Upper lobe of right lung (tissue), 1 donor: ENCODE data around the gene USP17L12. TPM values are rescaled to one million over a fixed set of nuclear protein-coding genes. Genes with fewer than 3 reads are reported as not detected.

Source experiments
- total RNA-seq: library from RNA; stranded (reverse); fragmentation: NEBNext Ultra II Directional; extraction: Animal tissue kit (Norgen Biotek cat#: 25700); gene quantifications from one replicate; pipeline ENCODE4 v1.2.1, GENCODE V29; 2021
- donor health status: DM: no; HTN: yes; CAD: no; lungs with severe emphysema.

USP17L12 gene
- total RNA-seq, 1 donor from 2014 or later: not detected

Other genes with a start within 250 kb of the USP17L12 start
- gene FAM90A26, start 49.7 kb upstream of the USP17L12 start, total RNA-seq: not detected
- gene USP17L10, start 9.5 kb upstream of the USP17L12 start, total RNA-seq: not detected
- gene USP17L11, start 4.7 kb upstream of the USP17L12 start, total RNA-seq: not detected
- gene USP17L13, start 4.7 kb downstream of the USP17L12 start, total RNA-seq: not detected
- not detected for gene USP17L15, start 14.2 kb downstream of the USP17L12 start, total RNA-seq
- not detected for gene USP17L17, start 23.7 kb downstream of the USP17L12 start, total RNA-seq
- not detected for gene USP17L18, start 28.5 kb downstream of the USP17L12 start, total RNA-seq
- not detected for gene USP17L19, start 33.2 kb downstream of the USP17L12 start, total RNA-seq
- gene USP17L20, start 38.0 kb downstream of the USP17L12 start, total RNA-seq: not detected
- not detected for gene USP17L21, start 42.7 kb downstream of the USP17L12 start, total RNA-seq
- not detected for gene USP17L22, start 47.5 kb downstream of the USP17L12 start, total RNA-seq
- not detected for gene USP17L24, start 105.0 kb downstream of the USP17L12 start, total RNA-seq
- not detected for gene USP17L25, start 109.8 kb downstream of the USP17L12 start, total RNA-seq
- not detected for gene USP17L26, start 114.5 kb downstream of the USP17L12 start, total RNA-seq
- gene USP17L5, start 119.3 kb downstream of the USP17L12 start, total RNA-seq: not detected
- not detected for gene USP17L27, start 124.0 kb downstream of the USP17L12 start, total RNA-seq
- gene USP17L28, start 128.7 kb downstream of the USP17L12 start, total RNA-seq: not detected
- not detected for gene USP17L29, start 133.5 kb downstream of the USP17L12 start, total RNA-seq
- not detected for gene USP17L30, start 143.0 kb downstream of the USP17L12 start, total RNA-seq
- not detected for gene DEFB131A, start 224.3 kb downstream of the USP17L12 start, total RNA-seq